Frontal cortex (tissue), 4 donors: Measurements from ENCODE around the gene TTN. TPM values are rescaled to one million over a fixed set of nuclear protein-coding genes. Genes with fewer than 3 reads are reported as not detected.
A peak's percentile ranks its signal among the peaks of the same experiment; 100 is the strongest.
"Not testable (repeated sequence)": the region's sequence is repeated elsewhere in the genome, so short reads cannot be mapped to it uniquely, and the experiment has no call there.

Source experiments
- DNase-seq, 2 donors: peaks; one replicate each; pipeline ENCODE4 v3.0.0; 2012; ENCODE audit warnings: low spot score in 2 of 2
- FAIRE-seq: peaks from 2 replicates; lab custom pipeline; 2012; peaks lifted over from hg19 to GRCh38; lab: Jason Lieb, UNC
- total RNA-seq: library from RNA; depleted of rRNA; stranded (reverse); fragments of >200 nt; gene quantifications from one replicate; pipeline ENCODE4 v1.2.3, GENCODE V29; 2014
- donor health status: control.
- donor health status: control.
- donor health status: control.

Gene TTN
- total RNA-seq, 1 donor from 2014 or later, result 1.6 TPM

DNA sequence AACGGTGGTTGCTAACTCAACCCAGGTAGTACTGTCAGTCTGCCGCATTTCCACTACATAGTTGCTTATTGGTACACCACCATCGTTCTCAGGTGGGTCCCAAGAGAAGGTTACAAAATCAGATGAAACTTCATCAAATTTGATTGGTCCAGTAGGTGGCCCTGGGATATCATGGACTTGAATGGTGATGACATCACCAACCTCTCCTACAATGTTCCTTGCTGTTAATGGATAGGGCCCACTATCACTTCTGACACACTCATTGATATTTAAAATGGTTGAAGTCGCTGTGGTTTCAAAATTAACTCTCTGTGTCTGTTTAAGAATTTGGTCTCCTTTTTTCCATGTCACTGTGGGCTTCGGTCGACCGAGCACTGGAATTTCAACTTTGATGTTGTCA lies 232.4 kb downstream of the TTN start:
- DNase-seq, result no peak
- no peak for FAIRE-seq

DNA sequence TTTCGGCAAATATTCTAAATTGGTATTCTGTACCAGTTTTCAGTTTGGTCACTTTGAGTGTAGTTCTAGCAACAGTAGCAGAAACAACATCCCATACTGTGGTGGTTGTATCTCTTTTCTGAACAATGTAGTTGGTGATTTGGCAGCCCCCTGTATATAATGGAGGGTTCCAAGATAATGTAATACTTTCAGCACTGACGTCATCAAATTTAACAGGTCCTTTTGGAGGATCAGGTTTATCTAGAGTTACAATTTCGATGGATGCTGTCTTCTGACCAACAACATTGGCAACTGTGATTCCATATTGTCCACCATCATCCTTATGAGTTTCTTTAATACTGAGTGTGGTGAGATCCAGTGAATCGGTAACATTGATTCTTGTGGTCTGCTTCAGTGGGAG lies 239.0 kb downstream of the TTN start:
- FAIRE-seq, result no peak
- no peak for DNase-seq

DNA sequence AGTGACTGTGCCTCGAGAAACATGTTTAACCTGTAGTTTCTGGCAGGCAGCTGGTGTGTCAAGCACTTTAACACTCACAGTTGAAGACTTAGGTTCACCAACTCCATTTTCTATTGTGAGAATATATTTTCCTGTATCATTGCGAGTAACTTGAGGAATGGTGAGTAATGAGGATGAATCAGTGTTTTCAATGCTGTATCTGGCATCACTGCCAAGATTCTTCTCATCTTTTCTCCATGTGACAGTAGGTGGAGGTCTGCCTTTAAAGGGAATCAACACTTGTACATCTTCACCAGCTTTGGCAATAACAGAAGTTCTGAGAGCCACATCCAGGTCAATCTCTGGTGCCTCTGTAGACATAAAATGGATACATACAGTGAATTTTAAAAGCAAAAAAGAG lies 254.2 kb downstream of the TTN start:
- FAIRE-seq, result no peak
- DNase-seq, result no peak

DNA sequence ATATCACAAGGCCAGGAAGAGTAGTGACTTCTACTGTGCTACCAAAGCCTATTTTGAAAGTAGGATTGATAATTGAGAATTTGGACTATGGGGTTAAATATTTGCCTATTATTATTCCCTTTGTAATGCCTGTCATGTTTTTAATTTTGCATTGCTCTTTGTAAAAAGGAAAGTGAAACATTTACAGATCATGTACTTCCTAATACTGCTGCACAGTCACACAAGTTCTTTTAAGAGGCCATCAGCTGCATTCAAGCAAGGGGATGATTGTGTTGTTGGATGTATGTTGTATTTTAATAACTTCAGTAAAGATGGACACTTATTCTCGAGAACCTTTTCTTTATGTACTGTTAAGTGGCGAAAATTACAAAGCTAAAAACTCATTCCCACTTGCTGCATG lies 256.9 kb downstream of the TTN start:
- FAIRE-seq, result no peak

DNA sequence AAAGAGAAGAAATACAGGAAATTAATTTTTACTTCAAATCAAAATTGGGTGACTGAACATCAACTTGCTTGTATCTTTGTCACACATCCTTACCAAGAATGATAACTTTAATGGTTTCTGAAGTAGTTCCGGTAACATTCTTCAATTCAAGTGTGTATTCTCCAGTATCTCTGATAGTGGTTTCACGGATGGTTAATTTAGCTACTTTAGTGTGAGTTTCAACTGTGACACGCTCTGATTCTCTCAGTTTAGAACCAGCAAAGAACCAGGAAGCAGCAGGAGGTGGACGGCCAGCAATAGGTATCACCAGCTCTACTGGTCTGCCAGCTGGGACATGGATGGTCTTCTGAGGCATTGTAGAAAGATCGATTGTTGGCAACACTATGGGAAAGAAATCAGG lies 264.7 kb downstream of the TTN start:
- no peak for FAIRE-seq

More for the DNA sequence above, 256.9 kb downstream of the TTN start:
- no peak for DNase-seq

DNA sequence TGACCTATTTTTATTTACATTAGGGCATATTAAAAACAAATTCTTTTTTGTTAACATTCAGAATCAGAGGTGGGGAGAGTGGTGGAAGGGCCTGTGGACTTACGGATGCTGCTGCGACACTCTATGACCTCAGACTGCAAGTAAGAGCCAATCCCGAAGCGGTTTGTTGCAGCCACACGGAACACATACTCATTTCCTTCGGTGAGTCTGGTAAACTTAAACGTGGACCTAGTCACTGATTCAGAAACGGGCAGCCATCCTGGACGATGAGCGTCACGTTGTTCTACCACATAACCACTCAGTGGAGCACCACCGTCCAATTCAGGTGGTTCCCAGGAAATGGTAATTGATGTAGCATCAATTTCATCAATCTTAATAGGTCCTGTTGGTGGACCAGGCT lies 265.1 kb downstream of the TTN start:
- no peak for FAIRE-seq
- no peak for DNase-seq

More for the DNA sequence above, 264.7 kb downstream of the TTN start:
- DNase-seq, result no peak

DNA sequence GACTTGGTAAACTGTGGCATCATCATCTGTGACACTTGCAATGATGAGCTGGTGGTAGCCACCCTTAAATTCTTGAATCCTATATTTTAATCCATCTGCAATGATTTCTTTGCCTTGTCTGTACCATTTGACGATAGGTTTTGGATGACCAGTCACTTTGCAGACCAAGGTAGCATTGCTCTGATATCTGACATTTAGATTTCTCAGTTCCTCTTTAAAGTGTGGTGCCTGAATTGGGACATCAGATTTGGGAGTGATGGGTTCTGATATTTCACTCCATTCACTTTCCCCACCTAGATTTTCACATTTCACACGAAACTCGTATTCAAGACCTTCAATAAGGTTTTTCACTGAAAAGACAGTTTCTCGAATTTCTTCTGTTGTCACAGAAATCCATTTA lies 271.2 kb downstream of the TTN start:
- DNase-seq, result no peak
- no peak for FAIRE-seq

DNA sequence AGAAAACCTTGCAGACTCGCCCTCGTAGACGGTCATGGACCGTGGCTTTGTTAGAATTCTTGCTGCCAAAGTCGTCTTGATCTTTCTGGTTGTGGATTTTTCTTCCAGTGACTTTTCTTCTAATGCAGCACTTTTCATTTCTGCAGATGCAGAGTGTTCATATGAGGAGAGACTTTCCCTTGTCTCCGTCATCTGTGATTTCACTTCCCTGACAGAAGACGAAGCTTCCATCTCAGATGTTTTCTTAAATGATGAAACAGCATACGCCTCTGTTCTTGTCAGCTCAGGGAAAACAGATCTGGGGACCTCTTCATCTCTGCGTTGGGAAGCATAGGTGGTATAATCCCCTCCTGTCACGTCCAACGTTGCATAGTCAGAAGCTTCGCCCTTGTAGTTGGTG lies 276.1 kb downstream of the TTN start:
- no peak for FAIRE-seq

DNA sequence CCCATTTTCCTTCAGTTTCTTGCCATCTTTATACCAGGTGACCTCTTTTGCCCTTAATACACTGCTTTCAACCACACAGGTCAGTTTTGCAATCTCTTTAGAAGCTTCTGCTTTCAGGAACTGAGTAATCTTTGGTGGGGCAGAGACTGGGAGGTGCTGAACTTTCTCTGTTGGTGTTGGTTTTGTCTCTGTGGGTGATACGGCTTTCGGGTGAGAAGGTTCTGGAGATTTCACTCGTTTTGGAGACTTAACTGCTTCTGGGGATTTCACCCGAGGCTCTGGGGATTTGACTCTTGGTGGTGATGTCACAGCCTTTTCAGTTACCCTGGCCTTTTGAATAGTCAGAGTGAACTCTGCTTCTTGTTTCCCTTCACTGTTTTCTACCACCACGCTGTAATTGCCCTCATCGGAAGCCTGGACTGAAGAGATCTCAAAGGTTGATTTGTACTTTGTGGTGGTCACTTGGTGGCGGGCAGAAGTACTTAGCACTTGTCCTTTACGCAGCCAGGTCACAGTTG lies 276.5 kb downstream of the TTN start:
- FAIRE-seq (no peak), DNase-seq (no peak)

More for the DNA sequence above, 276.1 kb downstream of the TTN start:
- no peak for DNase-seq

DNA sequence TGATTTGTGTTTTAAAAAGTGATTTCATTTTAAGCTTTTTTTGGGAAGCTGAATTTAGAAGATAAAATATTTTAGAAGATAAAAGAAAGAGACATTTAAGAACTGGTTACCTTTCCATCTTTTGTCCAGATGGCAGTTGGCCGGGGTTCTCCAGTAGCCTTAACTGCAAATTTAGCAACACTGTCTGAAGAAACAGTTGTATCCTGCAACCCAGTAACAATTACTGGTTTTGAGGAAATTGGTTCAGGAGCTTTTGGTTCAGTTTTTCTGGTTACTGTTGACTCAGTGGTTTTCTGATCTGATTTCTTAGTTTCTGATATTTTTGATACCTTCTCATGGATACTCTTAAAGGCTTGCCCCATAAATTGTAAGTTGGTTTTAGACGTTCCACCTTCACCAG lies 277.1 kb downstream of the TTN start:
- DNase-seq (no peak), FAIRE-seq (no peak)

DNA sequence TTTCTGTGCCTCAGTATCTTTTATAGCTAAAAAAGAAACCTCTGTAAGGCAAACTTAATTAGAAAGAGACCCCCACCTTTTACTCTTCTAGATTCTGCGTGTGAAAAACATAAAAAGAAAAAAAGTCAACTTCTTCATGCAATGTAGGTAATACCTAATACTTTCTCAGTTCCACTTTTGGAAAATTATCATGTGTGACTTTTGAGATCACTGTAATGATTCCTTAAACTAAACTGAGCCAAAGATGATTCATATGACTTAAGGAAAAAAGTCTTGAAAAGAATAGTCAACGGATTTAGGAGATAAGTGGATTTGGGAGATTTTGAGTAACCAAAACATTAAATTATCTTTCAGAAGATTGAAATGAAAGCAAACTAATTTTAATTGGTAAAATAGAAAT lies 278.0 kb downstream of the TTN start:
- no peak for DNase-seq
- FAIRE-seq, result no peak

DNA sequence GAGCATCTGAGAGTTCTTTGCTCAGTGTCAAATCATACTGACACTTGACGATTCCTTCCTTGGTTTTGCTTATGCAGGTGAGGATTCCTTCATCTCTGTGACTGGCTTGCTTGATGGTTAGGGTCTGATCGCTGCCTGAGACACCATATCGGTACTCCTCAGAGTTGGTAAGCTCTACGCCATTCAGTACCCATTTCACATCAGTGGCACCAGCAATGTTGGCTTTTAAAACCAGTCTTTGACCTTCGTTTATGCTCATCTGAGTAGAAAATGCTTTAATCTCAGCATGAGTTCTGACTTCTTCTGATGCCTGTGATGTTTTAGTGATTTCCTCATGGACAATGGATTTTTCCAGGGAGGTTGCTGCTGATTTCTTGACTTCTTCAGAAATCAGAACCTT lies 278.6 kb downstream of the TTN start:
- FAIRE-seq (no peak), DNase-seq (no peak)

DNA sequence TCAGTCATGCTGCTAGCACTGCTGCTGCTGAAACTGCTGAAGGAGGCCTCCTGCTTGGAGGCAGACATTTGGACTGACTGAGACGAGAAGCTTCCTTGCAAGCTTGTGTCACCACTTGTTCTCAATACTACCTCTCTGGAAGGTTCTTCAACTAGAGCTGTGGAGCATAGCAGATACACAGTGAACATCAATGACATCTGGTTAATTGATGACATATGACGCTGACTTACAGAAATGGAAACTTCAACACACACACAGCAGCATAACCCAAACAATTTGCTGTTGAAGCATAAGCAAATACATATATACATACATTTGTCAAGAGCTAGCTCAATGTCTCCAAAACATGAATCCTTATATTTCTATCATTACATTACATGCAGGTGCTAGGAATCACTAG lies 279.6 kb downstream of the TTN start:
- FAIRE-seq (no peak), DNase-seq (no peak)

DNA sequence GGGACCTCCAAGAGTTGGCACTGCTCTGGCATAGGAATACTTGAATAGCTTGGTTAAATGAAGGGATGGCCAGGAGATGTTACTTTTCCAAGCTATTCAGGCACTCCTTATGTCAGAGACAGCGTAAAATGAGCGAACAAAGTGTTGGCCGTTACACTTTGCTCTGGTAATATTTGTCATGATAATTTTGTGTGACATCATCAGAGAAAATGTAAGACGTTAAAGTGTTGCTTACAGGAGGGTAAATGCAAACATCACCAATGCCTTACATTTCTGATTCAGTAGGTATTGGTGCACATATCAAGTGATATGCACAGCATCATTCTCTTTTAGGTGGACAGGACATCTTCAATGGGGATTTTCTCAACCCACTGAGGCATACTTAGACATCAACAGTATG lies 281.0 kb downstream of the TTN start:
- FAIRE-seq (no peak), DNase-seq (no peak)

DNA sequence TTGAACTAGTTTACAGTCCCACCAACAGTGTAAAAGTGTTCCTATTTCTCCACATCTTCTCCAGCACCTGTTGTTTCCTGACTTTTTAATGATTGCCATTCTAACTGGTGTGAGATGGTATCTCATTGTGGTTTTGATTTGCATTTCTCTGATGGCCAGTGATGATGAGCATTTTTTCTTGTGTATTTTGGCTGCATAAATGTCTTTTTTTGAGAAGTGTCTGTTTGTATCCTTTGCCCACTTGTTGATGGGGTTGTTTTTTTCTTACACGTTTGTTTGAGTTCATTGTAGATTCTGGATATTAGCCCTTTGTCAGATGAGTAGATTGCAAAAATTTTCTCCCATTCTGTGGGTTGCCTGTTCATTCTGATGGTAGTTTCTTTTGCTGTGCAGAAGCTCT lies 281.8 kb downstream of the TTN start:
- not testable (repeated sequence) for DNase-seq, FAIRE-seq

DNA sequence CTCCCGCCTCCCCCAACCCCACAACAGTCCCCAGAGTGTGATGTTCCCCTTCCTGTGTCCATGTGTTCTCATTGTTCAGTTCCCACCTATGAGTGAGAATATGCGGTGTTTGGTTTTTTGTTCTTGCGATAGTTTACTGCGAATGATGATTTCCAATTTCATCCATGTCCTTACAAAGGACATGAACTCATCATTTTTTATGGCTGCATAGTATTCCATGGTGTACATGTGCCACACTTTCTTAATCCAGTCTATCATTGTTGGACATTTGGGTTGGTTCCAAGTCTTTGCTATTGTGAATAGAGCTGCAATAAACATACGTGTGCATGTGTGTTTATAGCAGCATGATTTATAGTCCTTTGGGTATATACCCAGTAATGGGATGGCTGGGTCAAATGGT lies 282.2 kb downstream of the TTN start:
- not testable (repeated sequence) for FAIRE-seq, DNase-seq

DNA sequence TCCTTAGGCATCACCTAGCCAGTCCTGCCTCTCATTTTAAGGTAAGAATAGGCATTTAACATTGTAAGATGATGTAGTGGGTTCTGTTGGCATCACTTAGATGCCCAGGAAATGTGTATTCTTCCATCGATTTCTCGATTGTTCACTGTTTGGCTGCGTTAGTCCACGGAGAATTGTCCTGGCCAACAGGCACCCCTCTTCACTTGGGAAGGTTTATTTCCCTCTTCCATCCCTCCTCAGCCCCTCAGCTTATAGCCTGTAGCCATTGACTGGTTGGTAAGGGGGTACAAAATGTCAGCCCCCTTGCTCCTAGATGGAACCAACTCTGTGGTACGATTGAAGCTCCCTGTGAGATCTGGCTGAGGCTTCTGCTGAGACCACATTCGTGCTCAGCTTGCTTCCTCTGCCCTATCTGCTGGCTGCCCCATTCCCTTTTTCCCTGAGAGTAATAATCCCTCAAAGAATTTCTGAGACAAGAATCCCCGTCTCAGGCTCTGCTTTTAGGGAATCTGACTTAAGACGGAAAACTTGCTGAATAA lies 283.6 kb downstream of the TTN start:
- no peak for FAIRE-seq
- no peak for DNase-seq

DNA sequence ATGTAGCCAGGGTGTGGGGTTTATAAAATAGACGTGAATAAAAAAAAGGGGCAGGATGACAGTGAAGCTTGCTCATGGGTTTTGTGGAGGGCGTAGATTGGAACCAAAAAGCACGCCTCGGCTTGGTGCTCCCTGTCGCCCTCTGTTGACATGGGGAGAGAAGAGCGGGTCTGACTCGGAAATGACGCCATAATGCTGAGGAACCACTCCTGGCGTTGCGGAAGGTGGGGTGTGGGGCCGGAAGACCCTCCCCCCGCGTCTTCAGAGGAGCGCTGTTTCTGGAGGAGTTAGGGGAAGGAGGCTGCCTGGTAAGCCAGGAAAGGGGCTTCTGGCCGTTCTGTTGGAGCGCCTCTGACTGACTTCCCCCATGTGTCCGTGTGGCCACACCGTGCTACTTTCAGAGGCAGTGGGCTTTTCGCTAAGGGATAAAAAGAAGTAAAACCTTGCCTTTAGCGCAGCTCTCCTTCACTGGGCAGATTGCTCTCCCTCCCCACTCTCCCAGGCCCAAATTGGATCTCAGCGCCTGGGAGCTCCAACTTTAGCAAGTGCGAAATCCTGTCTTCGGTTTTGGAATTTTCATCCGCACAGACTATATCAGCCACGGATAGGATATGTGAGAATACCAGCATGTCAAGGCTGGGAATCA lies 284.1 kb downstream of the TTN start:
- DNase-seq (peak; percentile 17 to 52), FAIRE-seq (no peak)

DNA sequence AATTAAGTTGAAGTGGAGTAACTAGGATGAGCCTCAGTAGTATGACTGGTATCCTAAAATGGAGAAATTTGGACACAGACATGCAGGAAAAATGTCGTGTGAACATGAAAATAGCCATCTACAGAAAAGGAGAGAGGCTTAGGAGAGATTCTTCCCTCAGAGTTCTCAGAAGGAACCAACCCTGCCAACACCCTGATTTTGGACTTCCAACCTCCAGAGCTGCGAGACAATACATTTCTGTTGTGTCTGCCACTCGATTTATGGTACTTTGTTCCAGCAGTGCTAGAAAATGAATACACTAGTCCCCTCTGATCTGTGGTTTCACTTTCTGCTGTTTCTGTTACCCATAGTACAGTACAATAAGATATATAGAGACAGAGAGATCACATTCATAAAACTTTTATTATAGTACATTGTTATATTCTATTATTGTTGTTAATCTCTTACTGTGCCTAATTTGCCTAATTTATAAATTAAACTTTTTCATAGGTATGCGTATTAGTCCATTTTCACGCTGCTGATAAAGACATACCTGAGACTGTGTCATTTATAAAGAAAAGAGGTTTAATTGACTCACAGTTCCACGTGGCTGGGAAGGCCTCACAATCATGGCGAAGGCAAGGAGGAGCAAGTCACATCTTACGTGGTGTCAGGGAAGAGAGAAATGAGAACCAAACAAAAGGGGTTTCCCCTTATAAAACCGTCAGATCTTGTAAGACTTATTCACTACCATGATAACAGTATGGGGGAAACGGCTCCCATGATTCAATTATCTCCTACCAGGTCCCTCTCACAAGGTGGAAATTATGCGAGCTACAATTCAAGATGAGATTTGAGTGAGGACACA lies 285.7 kb downstream of the TTN start:
- DNase-seq, result no peak
- FAIRE-seq, result no peak

DNA sequence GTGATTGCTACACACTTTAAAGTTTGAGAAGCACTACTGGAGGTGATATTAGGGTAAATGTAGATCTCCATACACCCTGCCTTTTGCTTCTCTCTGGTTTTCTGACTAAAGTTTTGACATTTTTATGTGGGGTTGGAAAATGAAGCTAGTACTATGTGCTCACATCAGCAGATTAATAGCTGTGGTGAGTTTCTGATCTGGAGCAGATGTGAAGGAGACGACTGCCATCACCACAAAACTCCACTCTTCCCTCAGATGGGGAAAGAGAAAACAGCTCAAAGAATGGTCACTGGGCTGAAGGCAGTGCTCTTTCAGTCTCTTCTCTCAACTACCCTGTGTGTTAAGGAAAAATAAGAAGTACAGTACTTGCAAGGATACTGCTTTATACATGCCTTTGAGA lies 289.7 kb downstream of the TTN start:
- no peak for FAIRE-seq
- DNase-seq, result no peak

DNA sequence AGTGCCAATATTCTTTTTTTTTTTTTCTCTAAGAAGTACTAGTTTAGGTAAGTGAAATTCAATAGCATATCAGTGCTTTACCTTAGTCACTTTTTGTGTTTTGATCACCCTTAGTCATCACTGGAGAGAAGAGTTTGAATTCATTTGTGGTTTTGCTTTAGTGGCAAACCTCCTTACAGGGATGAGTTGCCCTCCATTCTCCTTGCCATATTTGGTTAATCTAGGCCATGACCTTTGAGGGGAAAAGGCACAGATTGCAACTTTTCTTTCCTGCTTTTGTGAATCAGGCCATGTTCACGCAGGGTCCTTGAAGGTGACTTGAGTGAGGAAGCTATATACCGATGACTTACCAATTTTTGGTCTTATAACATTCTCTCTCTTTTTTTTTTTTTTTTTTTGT lies 292.6 kb downstream of the TTN start:
- no peak for FAIRE-seq
- no peak for DNase-seq
